DMS79 (cell line): ENCODE results near the gene MTURN.
A peak's percentile ranks its signal among the peaks of the same experiment; 100 is the strongest.
"Not testable (repeated sequence)": the region's sequence is repeated elsewhere in the genome, so short reads cannot be mapped to it uniquely, and the experiment has no call there.

Experiments used
- DNase-seq: peaks from one replicate; lab custom pipeline; 2025; lab: John Stamatoyannopoulos, UW

The MTURN gene

GRCh38 chr7:30134611-30135300 lies at the start of gene MTURN:
TSS of gene MTURN (plus strand) at chr7:30134986. CDS start at chr7:30135137, 151 bp downstream.
- DNase-seq: peak; percentile 61

GRCh38 chr7:30086529-30086928 lies 48.3 kb upstream of the MTURN start:
- DNase-seq: no peak

DNA sequence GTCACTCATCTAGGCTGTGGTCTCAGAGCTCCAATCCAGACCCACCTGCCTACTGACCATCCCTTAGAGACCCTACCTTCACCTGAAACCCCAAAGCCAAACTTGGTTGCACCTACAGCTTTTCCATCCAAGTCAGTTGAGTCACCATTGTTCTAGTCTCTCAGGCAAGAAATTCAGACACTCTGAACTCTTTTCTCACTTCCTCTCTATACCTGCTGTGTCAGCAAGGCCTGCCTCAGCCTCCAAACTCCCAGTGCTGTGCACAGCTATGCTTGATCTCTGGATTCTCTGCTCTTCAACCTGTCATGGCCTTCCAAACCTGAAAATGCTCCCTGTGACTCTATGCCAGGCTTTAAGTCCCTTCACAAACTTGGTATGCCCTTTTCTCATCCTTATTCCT lies 47.4 kb upstream of the MTURN start:
- DNase-seq: no peak

DNA sequence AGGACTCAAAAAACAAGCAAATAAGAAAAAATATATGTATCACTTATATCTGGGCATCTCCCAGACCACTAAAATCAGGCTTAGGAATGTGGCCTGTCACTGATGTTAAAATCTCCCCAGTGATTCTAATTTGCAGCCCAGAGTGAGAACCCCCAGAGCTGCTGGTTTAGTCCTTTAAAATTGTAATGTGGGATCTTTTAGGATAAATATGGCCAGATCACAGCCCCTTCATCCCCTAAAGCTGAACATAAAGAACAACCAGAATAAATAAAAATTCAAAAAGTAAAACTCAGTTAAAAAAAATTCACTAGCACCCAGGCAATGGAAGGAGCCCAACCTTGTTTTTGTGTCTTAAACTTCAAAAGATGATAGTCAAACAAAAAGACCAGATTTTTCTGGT lies 46.4 kb upstream of the MTURN start:
- no peak for DNase-seq

- DNase-seq: no peak
These were observed 44.7 kb upstream of the MTURN start for GRCh38 chr7:30090111-30090510.

- no peak for DNase-seq
These were observed 43.3 kb upstream of the MTURN start for GRCh38 chr7:30091491-30091912.

DNA sequence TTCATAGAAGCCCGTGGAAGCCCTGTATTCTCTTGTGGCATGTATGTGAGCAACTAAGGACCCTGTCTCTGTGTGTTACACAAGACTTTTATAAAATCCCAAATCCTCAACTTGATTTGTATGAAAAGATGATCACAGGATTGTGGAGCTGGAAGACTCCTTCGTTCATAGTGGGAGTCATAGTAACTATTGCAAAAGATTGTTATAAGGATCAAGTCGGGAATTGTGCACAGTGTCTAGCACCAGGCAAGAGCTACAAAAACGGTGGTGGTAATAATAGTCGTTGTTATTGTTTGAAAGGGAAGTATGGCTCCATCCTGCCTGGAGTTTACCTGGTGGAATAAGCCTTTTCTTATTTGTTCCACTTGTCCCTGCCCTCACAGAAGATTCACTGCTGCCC lies 42.8 kb upstream of the MTURN start:
- DNase-seq: no peak

GRCh38 chr7:30093420-30093952 lies 41.3 kb upstream of the MTURN start:
- no peak for DNase-seq

- not testable (repeated sequence) for DNase-seq
These were observed 36.2 kb upstream of the MTURN start for GRCh38 chr7:30098599-30098998.

DNA sequence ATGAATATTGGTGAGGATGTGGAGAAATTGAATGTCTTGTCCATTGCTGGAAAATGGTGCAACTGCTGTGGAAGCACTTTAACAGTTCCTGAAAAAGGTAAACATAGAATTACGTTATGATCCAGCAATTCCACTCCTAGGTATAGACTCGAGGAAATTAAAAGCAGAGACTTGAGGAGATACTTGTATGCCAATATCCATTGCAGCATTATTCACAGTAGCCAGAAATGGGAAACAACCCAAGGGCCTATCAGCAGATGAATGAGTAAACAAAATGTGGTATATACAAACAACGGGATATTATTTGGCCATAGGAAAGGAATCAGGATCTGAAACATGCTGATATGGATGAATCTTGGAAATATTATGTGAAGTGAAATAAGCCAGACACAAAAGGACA lies 32.5 kb upstream of the MTURN start:
- no peak for DNase-seq

GRCh38 chr7:30104157-30104556 lies 30.6 kb upstream of the MTURN start:
- no peak for DNase-seq

DNA sequence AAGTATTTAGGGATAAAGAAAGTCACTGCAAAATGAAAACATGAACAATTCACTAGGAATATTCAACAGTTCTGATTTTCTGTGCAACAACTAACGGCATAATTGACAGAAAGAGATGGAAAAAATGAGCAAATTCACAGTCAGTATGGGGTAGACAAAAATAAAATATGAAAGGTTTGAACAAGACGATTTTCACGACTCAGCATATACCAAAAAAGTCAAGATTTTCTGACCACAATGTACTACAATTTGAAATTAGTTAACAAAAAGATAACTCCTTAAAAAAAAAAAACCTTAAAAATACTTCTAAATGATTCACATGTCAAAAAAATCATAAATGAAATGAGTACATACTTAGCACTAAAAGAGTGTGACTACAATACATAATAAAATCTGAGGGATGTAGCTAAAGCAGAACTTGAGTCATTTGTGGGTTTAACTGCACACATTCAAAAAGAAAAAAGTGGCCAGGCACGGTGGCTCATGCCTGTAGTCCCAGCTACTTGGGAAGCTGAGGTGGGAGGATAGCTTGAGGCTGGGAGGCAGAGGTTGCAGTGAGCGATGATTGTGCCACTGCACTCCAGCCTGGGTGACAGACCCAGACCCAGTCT lies 22.6 kb upstream of the MTURN start:
- no peak for DNase-seq

DNA sequence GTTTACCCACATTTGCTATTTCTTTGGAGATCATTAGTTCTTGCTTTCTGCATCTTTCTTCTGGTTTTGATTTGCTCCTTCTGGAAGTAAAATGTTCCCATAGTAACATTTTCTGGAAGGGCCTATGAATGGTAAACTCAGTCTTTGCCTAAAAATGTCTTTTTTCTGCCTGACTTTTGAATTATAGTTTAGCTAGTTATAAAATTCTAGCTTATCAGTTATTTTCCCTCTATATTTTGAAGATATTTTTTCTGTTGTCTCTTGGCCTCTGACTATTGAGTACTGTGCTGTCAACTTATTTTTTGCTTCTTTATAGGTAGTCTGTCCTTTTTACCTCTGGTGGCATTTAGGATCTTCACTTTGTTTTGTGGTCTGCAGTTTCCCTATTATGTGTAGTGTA lies 21.6 kb upstream of the MTURN start:
- no peak for DNase-seq

GRCh38 chr7:30114536-30115238 lies 20.1 kb upstream of the MTURN start:
- no peak for DNase-seq

DNA sequence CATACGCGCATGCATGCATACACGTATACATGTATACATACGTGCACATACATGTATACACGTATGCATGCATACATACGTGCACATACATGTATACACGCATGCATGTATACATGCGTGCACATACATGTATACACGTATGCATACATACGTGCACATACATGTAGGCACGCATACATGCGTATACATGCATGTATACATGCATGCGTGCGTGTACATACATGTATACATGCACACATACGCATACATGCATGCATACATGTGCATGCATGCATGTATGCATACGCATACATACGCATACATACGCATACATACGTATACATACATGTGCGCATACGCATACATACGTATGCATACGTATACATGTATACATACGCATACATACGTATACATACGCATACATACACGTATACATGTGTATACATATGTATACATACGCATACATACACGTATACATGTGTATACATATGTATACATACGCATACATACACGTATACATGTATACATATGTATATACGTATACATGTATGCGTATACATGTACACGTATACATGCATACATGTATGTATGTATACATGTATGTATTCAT lies 19.0 kb upstream of the MTURN start:
- no peak for DNase-seq

DNA sequence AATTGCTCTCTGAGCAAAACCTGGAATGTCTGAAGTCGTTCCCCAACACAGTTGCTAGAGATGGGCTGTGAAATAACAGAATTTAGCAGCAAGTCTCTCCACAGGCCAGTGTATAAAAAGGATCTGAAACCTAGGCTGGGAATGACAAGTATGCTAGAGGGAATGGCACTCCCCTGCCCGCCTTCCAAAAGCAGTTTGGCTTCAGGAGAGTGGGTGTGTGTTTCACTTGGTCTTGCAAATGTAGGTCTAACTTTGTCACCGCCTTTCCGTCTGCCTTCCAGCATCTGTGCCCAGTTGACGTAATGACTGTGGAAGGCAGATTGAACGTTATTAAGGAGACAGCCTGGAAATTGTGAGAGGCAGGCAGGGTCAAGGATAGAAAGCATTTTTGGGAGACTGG lies 18.0 kb upstream of the MTURN start:
- DNase-seq: no peak

DNA sequence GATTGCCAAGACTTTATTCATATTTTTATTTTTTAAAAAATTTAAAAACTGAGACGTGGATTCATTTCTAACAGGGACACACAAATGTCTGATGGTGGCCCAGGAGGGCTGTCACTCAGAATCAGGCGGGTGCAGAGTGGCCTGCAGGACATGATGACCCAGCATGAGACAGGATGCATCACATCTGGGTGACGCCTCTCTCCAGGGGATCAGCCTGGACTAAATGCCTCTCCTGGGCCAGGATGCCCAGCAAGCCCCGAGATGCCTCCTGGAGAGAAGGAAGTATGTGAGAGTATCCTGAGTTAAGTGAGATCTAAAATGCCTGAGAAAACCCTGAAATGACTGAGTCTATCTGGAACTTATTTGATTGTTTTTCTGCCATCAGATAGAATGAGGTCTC lies 16.9 kb upstream of the MTURN start:
- no peak for DNase-seq

GRCh38 chr7:30119890-30120577 lies 14.8 kb upstream of the MTURN start:
- DNase-seq: no peak

- DNase-seq: no peak
These were observed 813 bp upstream of the MTURN start for GRCh38 chr7:30133736-30134610.

DNA sequence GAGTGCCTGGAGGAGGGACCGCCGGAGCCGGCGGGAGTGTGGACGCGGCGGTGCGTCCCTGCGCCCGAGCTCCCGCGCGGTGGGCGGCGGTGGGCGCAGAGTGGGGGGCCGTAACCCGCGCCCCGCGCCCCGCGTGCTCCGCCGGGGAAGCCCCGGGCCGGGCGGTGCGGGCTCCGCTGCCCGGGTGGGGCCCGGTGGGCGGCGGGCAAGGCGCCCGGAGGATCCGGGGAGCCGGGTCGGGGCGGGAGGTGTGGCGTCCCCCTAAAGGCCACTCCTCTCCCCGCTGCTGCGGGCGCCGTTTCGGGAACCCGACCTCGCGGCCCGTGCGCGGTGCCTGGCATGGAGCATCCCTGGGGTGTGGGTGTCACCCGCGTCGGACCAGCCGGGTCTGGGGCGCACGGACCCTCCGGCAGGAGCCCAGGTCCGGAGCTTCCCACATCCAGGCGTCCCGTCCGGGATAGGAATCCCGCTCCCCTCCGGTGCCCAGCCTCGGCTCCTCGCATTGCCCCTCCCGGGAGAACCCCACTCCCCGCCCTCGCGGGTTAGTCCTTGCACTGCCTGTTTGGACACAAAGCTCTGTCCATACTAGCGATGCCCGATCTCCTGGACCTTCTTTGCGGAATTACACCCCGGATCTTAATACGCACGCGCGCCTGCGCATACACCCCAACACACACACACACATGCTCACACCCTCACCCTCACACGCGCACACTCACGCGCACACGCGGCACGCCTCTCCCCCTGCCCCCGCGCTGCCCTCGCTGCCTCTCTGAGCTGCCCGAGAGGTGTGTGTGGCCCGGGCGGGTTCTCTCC lies 723 bp downstream of the MTURN start:
- DNase-seq: peak; percentile 20
